Peyer's patch (tissue), 4 donors: ENCODE results near the gene NKIRAS1. TPM values are rescaled to one million over a fixed set of nuclear protein-coding genes. Genes with fewer than 3 reads are reported as not detected.
A peak's percentile ranks its signal among the peaks of the same experiment; 100 is the strongest.
"Not testable (repeated sequence)": the region's sequence is repeated elsewhere in the genome, so short reads cannot be mapped to it uniquely, and the experiment has no call there.

Experiments
- DNase-seq, 3 donors: peaks; one replicate each; pipeline ENCODE4 v3.0.0-alpha.2; 2017 to 2019
- H3K27ac ChIP-seq, 4 donors: fragments of 200-600 bp; sonication (generic); one replicate each; pipeline ENCODE4 v1.5.1; 2016 to 2019
- H3K27me3 ChIP-seq, 2 donors: fragments of 200-600 bp; sonication (generic); one replicate each; pipeline ENCODE4 v1.5.1; 2019
- H3K36me3 ChIP-seq, 3 donors: fragments of 200-600 bp; sonication (generic); one replicate each; pipeline ENCODE4 v1.5.1; 2016 to 2019
- H3K4me1 ChIP-seq, 4 donors: fragments of 200-600 bp; sonication (generic); one replicate each; pipeline ENCODE4 v1.5.1; 2016 to 2019
- H3K4me3 ChIP-seq, 4 donors: fragments of 200-600 bp; sonication (generic); 1 replicate in 3 of 4; 2 replicates in 1 of 4; pipeline ENCODE4 v1.5.1; 2016 to 2019; ENCODE audit warnings: mild to moderate bottlenecking in 1 of 4
- H3K9me3 ChIP-seq, 4 donors: fragments of 200-600 bp; sonication (generic); one replicate each; pipeline ENCODE4 v1.5.1; 2016 to 2019; ENCODE audit warnings: mild to moderate bottlenecking in 1 of 4
- POLR2A ChIP-seq, 2 donors: fragments of 450-650 bp; IDR thresholded peaks; one replicate each; pipeline ENCODE4 v1.5.1; 2017; ENCODE audit warnings: antibody characterized with exemption in 2 of 2, mild to moderate bottlenecking in 2 of 2, moderate library complexity in 2 of 2
- total RNA-seq, 4 donors: library from RNA; depleted of rRNA; stranded (reverse); fragments of >200 nt; gene quantifications; one replicate each; pipeline ENCODE4 v1.1.0, GENCODE V29; 2016
- TF ChIP-seq, protein P1 (sequence below), 6 experiments: fragments of 450-650 bp in 4 of 6; fragments of 200-600 bp in 2 of 6; sonication (generic) in 1 of 6; IDR thresholded peaks; one replicate each; pipeline ENCODE4 v1.5.1; 2017 to 2019; ENCODE audit warnings: antibody characterized with exemption in 6 of 6, mild to moderate bottlenecking in 3 of 6, moderate library complexity in 1 of 6

NKIRAS1 gene
- total RNA-seq, 4 donors from 2014 or later, result 4.2 to 11.6 (median 7.7) TPM

DNA sequence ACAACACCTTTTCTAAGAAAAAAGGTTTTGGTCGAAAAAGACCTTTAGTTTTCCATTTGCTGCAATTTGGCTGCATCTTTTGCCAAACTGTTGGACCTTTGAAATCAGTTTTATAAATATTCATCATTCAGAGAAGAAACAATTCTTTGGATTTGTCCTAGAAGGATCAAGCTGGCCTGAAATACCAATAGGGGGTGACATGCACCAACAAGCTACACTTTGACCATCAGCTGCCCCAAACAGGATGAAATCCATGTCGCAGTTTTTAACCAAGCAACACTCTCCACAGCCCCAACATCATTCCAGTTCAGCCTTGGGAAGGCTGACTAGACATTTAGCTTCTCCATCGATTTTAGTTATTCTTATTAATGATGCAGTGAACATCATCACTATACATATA, 9.9 kb upstream of the NKIRAS1 start:
- H3K9me3 ChIP-seq, result no peaks in the 10 kb centered on the region
- H3K4me1 ChIP-seq, result no peaks in the 10 kb centered on the region
- no peak overlapping the region for H3K4me3 ChIP-seq
- TF ChIP-seq, protein P1, sequence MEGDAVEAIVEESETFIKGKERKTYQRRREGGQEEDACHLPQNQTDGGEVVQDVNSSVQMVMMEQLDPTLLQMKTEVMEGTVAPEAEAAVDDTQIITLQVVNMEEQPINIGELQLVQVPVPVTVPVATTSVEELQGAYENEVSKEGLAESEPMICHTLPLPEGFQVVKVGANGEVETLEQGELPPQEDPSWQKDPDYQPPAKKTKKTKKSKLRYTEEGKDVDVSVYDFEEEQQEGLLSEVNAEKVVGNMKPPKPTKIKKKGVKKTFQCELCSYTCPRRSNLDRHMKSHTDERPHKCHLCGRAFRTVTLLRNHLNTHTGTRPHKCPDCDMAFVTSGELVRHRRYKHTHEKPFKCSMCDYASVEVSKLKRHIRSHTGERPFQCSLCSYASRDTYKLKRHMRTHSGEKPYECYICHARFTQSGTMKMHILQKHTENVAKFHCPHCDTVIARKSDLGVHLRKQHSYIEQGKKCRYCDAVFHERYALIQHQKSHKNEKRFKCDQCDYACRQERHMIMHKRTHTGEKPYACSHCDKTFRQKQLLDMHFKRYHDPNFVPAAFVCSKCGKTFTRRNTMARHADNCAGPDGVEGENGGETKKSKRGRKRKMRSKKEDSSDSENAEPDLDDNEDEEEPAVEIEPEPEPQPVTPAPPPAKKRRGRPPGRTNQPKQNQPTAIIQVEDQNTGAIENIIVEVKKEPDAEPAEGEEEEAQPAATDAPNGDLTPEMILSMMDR (IDR thresholded peaks at IDR 0.05), result no peak
- no peak for TF ChIP-seq POLR2A (IDR thresholded peaks at IDR 0.05)
- H3K27ac ChIP-seq, result no peak overlapping the region
- H3K27me3 ChIP-seq, result no peaks in the 10 kb centered on the region
- H3K36me3 ChIP-seq, result no peaks in the 10 kb centered on the region
- DNase-seq, result no peak

DNA sequence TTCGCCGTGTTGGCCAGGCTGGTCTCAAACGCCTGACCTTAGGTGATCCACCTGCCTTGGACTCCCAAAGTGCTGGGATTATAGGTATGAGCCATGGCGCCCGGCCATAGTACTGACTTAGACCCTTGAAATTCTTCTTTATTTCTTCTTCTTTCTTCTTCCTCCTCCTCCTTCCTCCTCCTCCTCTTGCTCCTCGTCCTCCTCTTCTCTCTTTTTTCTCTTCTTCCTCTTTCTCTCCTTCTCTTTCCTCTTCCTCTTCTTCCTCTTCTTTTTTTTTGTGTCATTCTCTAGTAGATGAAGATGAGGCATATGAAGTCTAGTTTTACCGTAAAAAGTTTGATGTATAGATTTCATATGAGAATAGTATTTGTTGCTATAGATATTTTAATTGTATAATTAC, 9.5 kb upstream of the NKIRAS1 start:
- H3K27me3 ChIP-seq, result no peaks in the 10 kb centered on the region
- no peaks in the 10 kb centered on the region for H3K9me3 ChIP-seq
- no peak for TF ChIP-seq POLR2A (IDR thresholded peaks at IDR 0.05)
- TF ChIP-seq, protein P1 (IDR thresholded peaks at IDR 0.05), result no peak
- H3K36me3 ChIP-seq, result no peaks in the 10 kb centered on the region
- no peak overlapping the region for H3K4me3 ChIP-seq
- no peaks in the 10 kb centered on the region for H3K4me1 ChIP-seq
- H3K27ac ChIP-seq, result no peak overlapping the region
- no peak for DNase-seq

DNA sequence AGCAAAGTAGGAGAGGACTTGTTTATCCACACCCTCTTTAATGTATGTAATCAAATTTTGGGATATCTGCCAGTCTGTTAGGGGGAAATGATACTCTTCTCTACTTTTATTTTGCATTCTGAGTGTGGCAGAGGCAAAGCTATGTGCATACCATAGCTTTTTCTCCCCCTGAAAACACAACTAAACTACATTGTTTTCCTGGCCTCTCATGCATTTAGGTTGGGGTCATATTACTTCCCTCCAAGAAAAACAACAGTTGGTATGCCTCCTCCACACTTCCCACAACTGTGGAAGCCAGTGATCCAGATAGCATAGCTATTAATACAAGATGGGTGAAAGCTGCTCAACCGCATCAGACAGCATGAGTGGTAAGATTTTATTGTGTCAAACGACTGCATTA, 7.0 kb upstream of the NKIRAS1 start:
- Histone ChIP-seq H3K27ac (no peak overlapping the region), H3K36me3 (peaks cover 0 to 16% (median 0%) of the 10 kb centered on the region in 3 donors), H3K4me1 (peaks cover 0 to 4% (median 0%) of the 10 kb centered on the region in 4 donors), H3K27me3 (no peaks in the 10 kb centered on the region), H3K9me3 (no peaks in the 10 kb centered on the region), H3K4me3 (no peak overlapping the region)
- no peak for DNase-seq
- TF ChIP-seq POLR2A (IDR thresholded peaks at IDR 0.05), result no peak
- TF ChIP-seq, protein P1 (IDR thresholded peaks at IDR 0.05), result no peak

DNA sequence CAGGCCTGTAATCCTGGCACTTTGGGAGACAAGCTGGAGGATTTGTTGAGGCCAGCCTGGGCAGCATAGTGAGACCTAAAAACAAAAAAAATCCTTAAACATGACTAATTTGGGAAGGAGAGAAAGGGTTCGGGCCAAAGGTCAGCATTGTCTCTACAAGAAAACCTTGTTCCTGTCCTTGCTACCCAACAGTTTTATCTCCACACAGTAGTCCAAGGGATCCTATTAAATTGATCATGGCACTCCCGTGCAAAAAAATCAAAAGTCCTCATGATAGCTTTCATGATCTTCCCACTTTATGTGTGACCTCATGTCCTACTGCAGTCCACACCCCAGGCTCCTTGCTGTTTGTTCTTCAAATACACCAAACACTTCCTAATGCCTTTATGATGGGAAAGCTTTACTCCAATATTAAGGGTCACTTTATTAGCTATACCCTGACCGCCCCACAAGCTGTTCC, 4.3 kb upstream of the NKIRAS1 start:
- Histone ChIP-seq H3K27me3 (no peaks in the 10 kb centered on the region), H3K27ac (no peak overlapping the region), H3K4me1 (peaks cover 0 to 18% (median 6%) of the 10 kb centered on the region in 4 donors), H3K9me3 (no peaks in the 10 kb centered on the region), H3K4me3 (no peak overlapping the region), H3K36me3 (peaks cover 0 to 25% (median 0%) of the 10 kb centered on the region in 3 donors)
- TF ChIP-seq, protein P1 (IDR thresholded peaks at IDR 0.05), result no peak
- TF ChIP-seq POLR2A (IDR thresholded peaks at IDR 0.05), result no peak
- no peak for DNase-seq

DNA sequence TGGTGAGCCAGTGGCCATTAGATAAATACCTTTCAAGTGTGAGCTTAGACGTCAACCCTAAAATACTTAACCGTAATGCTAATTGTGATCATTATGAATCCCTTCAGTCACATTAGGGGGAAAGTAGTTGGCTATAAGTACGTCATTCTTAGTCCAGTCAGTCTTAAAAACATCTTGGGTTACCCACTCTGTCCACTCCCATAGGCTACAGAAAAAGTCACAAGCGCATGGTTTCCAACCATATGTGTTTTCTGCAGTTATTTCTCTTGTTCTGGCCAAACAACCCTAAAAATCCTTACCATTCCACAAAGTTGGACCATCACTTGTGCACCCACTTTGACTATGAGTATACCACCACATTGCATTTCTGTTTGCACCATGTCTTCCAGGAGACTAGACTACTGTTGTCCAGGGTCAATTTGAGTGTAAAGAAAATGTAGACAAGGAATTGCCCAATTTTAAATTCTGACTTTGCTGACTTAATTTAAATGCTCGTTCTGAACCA, 3.4 kb upstream of the NKIRAS1 start:
- H3K27ac ChIP-seq, result no peak overlapping the region
- peaks cover 0 to 25% (median 0%) of the 10 kb centered on the region in 3 donors for H3K36me3 ChIP-seq
- H3K9me3 ChIP-seq, result no peaks in the 10 kb centered on the region
- H3K27me3 ChIP-seq, result no peaks in the 10 kb centered on the region
- H3K4me1 ChIP-seq, result peaks cover 0 to 24% (median 6%) of the 10 kb centered on the region in 4 donors
- DNase-seq, result no peak
- TF ChIP-seq POLR2A (IDR thresholded peaks at IDR 0.05), result no peak
- H3K4me3 ChIP-seq, result no peak overlapping the region

DNA sequence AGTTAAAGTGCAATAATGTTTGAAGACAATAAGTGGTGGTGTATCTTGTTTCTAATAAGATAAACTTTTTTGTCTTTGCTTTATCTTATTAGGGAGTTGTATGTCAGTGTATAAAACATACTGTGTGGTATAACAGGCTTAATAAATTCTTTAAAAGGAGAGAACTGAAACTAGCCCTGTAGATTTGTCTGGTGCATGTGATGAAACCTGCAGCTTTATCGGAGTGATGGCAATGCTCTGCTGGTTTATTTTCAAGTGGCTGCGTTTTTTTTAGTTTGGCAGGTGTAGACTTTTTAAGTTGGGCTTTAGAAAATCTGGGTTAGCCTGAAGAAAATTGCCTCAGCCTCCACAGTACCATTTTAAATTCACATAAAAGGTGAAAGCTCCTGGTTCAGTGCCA, 2.8 kb upstream of the NKIRAS1 start:
- Histone ChIP-seq H3K36me3 (peaks cover 0 to 25% (median 0%) of the 10 kb centered on the region in 3 donors), H3K4me1 (peaks cover 0 to 24% (median 6%) of the 10 kb centered on the region in 4 donors), H3K27me3 (no peaks in the 10 kb centered on the region), H3K9me3 (no peaks in the 10 kb centered on the region), H3K4me3 (no peak overlapping the region), H3K27ac (no peak overlapping the region)
- no peak for TF ChIP-seq POLR2A (IDR thresholded peaks at IDR 0.05)
- TF ChIP-seq, protein P1 (IDR thresholded peaks at IDR 0.05), result no peak
- no peak for DNase-seq

DNA sequence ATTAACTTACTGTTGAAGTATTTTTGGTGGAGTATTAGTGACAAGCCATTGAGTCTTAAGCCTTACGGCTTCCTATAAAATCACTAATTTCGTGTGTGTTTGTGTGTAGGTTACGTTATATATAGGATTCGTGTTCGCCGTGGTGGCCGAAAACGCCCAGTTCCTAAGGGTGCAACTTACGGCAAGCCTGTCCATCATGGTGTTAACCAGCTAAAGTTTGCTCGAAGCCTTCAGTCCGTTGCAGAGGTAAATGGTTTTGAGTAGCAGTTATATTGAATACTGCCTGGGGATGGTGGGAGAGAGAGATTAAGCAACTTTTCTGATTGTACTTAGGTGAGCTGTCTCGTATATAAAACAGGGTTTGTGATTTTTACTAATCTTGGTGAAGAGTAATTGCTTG, 1.5 kb upstream of the NKIRAS1 start:
- Histone ChIP-seq H3K4me1 (peaks cover 0 to 24% (median 6%) of the 10 kb centered on the region in 4 donors), H3K27ac (peak overlapping the region; percentile 94 to 98 (median 95)), H3K4me3 (peak overlapping the region; percentile 77 to 91 (median 88)), H3K36me3 (peaks cover 0 to 25% (median 0%) of the 10 kb centered on the region in 3 donors)
- not testable (repeated sequence) for H3K9me3 ChIP-seq, DNase-seq, H3K27me3 ChIP-seq

- Histone ChIP-seq H3K36me3 (peaks cover 0 to 25% (median 0%) of the 10 kb centered on the region in 3 donors), H3K27ac (peak overlapping the region; percentile 94 to 98 (median 95)), H3K4me3 (peak overlapping the region; percentile 77 to 91 (median 88)), H3K4me1 (peaks cover 0 to 24% (median 6%) of the 10 kb centered on the region in 4 donors)
- H3K27me3 ChIP-seq, H3K9me3 ChIP-seq, DNase-seq: not testable (repeated sequence)
These were observed 1.0 kb upstream of the NKIRAS1 start for GRCh38 chr3:23917679-23918303.
